KOPT-K1 (cell line): Measurements from ENCODE around the gene CCL17.

Experiments used
- H3K27ac ChIP-seq: fragments of 200-600 bp; sonication (generic); 2 replicates; pipeline ENCODE4 v1.5.1; 2016; ENCODE audit warnings: antibody characterized with exemption, mild to moderate bottlenecking, low read depth, low read length; ENCODE audit not compliant: poor library complexity, severe bottlenecking
- H3K36me3 ChIP-seq: fragments of 200-600 bp; sonication (generic); 2 replicates; pipeline ENCODE4 v1.5.1; 2017; ENCODE audit warnings: antibody characterized with exemption, mild to moderate bottlenecking, low read length, moderate library complexity; ENCODE audit not compliant: insufficient read depth
- H3K9me3 ChIP-seq: fragments of 200-600 bp; sonication (generic); 2 replicates; pipeline ENCODE4 v1.5.1; 2017; ENCODE audit warnings: antibody characterized with exemption, low read length, mild to moderate bottlenecking; ENCODE audit not compliant: insufficient read depth, poor library complexity, severe bottlenecking

Gene CCL17

DNA sequence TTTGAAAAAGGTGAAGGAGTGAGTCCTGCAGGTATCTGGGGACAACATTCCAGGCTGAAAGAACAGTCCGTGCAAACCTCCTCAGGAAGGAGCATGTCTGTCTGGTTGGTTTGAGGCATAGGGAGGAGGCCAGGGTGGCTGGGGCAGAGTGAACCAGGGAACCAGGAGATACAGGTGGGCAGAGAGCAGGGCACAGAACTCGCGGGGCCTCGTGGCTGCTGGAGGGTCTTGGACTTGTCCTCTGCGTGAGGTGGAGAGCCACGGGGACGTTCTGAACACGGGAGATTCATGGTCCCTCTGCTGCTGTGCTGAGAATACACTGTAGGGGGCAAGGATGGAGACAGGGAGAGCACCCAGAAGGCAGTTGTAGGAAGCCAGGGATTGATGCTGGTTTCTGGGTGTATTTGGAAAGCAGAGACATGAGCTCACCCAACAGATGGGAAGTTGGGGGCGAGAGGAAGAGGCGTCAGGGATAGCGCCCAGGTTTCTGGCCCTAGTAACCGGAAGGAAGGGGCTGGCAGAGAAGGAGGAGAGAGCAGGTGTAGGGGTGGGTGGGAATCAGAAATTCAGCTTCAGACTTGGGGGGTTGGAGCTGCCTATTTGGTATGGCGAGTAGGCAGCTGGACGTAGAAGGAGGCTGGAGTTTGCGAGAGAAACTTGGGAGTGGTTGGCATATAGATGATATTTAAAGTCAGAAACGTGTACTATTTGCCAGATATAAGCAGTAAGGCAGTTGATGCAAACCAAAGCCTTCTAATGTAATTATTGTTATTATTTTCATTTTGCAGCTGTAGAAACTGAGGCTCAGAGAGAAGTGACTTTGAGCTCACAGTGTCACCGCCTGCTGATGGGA lies at the start of gene CCL17:
Gene CCL17, plus strand, starts transcription at position 803 of the 853 bp plus-strand sequence. CDS start 9,166 bp downstream, outside the sequence.
- Histone ChIP-seq H3K9me3 (no peaks in the 10 kb centered on the region), H3K27ac (no peak within 1 kb of the TSS), H3K36me3 (no peaks in the 10 kb centered on the region)

DNA sequence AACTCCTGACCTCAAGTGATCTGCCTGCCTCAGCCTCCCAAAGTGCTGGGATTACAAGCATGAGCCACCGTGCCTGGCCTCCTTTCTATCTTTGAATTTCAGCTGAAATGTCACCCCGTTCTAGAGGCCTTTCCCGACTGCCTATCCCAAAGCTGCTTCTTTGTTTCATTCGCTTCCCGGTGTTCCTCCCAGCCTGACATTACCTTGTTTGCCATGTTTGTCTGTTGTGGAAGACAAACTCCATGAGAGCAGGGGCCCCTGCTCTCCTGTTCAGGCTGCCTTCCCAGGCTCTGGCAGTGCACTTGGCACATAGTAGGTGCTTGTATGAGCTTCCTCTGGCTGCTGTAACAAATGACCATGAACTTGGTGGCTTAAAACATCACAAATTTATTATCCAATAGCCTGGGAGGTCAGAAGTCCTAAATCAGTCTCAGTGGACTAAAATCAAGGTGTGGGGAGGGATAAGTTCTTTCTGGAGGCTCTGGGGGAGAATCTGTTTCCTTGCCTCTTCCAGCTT lies 48.6 kb upstream of the CCL17 start:
- Histone ChIP-seq H3K36me3 (no peaks in the 10 kb centered on the region), H3K9me3 (no peaks in the 10 kb centered on the region), H3K27ac (no peak overlapping the region)

DNA sequence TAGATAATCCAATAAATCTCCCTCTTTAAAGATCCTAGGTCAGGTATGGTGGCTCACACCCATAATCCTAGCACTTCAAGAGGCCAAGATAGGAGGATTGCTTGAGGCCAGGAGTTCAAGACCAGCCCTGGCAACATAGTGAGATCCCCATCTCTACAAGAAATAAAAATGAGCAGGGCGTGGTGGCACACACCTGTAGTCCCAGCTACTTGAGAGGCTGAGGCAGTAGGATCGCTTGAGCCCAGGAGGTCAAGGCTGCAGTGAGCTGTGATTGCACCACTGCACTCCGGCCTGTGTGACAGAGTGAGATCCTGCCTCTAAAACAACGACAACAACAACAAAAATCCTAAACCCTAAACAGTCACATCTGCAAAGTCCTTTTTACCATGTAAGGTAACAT lies 48.0 kb upstream of the CCL17 start:
- Histone ChIP-seq H3K36me3 (no peaks in the 10 kb centered on the region), H3K27ac (no peak overlapping the region), H3K9me3 (no peaks in the 10 kb centered on the region)

DNA sequence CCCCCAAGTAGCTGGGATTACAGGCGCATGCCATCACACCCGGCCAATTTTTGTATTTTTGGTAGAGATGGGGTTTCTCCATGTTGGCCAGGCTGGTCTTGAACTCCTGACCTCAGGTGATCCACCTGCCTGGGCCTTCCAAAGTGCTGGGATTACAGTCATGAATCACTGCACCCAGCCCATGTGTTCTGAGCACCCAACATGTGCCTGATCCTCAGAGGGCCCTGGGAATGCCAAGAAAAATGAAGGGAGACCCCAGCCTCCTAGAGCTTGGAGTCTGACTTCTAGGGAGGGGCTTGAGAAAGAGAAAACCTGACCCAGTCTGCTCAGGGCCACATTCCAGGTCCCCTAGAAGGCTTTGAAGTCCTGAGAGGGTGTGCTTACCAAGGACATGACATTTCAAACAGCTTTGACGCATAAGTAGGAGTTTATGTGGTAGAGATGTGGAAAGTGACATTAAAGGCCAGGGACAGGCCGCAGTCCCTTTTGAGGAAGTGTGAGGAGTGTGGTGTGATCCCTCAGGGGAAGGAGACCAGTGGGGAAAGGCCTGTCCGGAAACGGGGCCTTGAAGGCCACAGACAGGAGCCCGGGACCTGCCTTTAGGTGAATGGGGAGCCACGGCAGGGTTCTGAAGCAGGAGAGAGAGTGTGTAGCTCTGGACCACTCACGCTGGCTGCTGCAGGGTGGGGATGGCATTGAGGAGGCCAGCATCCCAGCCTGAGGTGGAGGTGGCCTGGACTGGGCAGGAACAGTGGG lies 47.1 kb upstream of the CCL17 start:
- no peak overlapping the region for H3K27ac ChIP-seq
- no peaks in the 10 kb centered on the region for H3K36me3 ChIP-seq
- no peaks in the 10 kb centered on the region for H3K9me3 ChIP-seq

DNA sequence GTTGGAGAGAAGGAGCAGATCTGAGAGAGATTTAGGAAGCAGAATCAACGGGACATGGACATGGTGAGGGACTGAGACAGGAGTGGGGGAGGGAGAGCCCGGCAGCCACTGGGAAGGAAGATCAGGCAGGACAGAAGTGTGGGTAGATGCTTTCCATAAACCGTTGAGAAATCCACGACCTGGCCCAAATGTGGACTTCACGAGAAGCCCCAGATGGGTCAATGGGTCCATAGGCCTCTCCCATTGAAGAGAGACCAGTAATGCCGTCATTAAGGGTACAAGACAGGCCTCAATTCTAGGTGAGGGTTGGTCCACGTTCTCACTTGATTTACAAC lies 46.5 kb upstream of the CCL17 start:
- H3K27ac ChIP-seq: no peak overlapping the region
- H3K36me3 ChIP-seq: no peaks in the 10 kb centered on the region
- no peaks in the 10 kb centered on the region for H3K9me3 ChIP-seq

DNA sequence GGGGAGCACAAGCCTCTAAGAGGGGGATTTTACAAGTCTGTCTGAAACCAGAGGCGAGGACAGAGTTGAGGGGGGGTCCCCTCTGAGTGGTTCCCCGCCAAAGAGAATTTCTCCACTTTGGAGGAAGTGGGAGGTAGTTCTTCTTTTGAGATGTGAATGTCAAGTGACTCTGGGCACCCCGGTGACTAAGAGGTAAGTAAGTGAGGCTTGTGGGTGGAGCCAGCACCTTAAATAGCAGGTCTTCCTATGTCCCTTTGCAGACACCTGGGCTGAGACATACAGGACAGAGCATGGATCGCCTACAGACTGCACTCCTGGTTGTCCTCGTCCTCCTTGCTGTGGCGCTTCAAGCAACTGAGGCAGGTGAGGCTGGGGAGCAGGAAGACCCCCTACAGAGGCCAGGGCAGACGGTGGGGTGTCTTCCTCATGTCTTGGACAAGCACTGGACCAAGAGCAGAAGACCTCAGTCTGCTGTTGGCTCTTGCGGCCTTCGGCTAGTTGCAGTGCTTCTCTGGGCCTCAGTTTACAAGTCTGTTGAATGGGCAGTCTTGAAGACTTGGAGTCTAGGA lies 46.0 kb upstream of the CCL17 start, which contains the start of gene CCL22:
Gene CCL22, plus strand, starts transcription at position 257 of the 569 bp plus-strand sequence. Its CDS starts 34 bp downstream, at position 291.
- no peak within 1 kb of the TSS for H3K27ac ChIP-seq
- no peaks in the 10 kb centered on the region for H3K9me3 ChIP-seq

DNA sequence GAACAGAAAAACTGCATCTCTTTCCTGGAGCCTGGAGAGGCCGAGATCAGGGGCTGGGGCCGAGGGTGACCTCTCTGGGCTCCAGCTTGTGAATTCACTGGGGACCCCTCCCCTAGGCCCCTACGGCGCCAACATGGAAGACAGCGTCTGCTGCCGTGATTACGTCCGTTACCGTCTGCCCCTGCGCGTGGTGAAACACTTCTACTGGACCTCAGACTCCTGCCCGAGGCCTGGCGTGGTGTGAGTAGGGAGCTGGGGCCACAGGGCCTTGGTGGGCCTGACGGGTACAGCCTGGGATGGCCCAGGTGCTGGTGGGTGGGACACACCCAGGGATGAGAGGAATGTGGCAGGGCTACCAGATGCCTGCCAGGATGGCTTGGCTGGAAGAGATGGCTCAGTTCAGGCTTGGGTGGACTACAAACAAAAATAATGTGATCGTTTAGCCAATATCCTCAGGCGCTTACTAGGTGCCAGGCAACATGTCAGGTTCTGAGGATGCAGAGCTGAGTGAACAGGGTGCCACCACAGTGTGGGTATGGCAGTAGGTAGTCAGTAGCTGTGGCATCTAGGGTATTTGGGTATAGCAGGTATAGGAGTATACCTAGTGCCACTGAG lies 44.1 kb upstream of the CCL17 start:
- Histone ChIP-seq H3K36me3 (no peaks in the 10 kb centered on the region), H3K9me3 (no peaks in the 10 kb centered on the region), H3K27ac (no peak overlapping the region)

More for the DNA sequence above, 46.0 kb upstream of the CCL17 start, which contains the start of gene CCL22:
- no peaks in the 10 kb centered on the region for H3K36me3 ChIP-seq

DNA sequence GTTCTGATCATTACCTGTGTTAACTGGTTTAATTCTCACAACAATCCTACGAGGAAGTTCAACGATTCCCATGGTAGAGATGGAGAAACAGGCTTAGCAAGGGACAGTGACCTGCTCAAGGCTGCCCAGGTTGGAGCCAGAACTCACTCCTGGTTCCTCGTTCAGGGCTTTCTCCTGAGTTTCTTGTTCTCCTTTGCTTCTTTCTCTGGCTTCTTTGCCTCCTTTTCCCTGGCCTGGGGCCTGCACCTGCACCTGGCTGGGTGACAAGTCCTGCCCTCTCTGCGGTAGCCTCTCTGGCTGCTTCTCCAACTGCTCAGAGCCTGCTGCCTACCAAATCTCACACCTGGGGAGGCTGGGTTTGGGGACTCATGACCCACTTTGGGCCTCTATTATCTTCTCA lies 43.2 kb upstream of the CCL17 start:
- H3K27ac ChIP-seq: no peak overlapping the region
- H3K36me3 ChIP-seq: no peaks in the 10 kb centered on the region
- H3K9me3 ChIP-seq: no peaks in the 10 kb centered on the region

DNA sequence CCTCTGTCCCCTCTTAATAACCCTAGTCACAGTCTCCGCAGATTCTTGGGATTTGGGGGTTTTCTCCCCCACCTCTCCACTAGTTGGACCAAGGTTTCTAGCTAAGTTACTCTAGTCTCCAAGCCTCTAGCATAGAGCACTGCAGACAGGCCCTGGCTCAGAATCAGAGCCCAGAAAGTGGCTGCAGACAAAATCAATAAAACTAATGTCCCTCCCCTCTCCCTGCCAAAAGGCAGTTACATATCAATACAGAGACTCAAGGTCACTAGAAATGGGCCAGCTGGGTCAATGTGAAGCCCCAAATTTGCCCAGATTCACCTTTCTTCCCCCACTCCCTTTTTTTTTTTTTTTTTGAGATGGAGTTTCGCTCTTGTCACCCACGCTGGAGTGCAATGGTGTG lies 40.4 kb upstream of the CCL17 start:
- Histone ChIP-seq H3K9me3 (no peaks in the 10 kb centered on the region), H3K36me3 (no peaks in the 10 kb centered on the region), H3K27ac (no peak overlapping the region)

DNA sequence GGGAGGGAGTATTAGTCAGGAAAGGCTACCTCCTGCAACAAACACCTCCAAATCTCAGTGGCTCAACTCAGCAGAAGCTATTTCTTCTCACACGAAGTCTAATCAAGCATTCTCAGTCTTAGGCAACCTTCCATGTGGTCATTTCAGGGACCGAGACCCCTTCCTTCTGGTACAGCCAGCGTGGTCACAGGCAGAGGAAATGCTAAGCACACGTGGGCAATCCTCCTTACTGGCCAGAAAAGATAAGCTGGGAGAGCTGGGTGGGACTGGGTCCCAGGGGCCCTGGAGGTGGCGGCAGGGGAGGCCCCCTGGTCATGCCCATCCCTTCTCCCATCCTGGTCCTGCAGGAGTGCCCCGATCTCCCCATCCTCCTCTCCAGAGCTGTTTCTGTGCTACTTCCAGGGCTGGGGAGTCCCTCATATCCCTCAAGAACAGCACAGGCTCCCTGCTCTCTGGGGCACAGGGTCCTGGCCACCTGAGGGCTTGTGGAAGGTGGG lies 38.0 kb upstream of the CCL17 start:
- Histone ChIP-seq H3K9me3 (no peaks in the 10 kb centered on the region), H3K27ac (no peak overlapping the region), H3K36me3 (no peaks in the 10 kb centered on the region)

DNA sequence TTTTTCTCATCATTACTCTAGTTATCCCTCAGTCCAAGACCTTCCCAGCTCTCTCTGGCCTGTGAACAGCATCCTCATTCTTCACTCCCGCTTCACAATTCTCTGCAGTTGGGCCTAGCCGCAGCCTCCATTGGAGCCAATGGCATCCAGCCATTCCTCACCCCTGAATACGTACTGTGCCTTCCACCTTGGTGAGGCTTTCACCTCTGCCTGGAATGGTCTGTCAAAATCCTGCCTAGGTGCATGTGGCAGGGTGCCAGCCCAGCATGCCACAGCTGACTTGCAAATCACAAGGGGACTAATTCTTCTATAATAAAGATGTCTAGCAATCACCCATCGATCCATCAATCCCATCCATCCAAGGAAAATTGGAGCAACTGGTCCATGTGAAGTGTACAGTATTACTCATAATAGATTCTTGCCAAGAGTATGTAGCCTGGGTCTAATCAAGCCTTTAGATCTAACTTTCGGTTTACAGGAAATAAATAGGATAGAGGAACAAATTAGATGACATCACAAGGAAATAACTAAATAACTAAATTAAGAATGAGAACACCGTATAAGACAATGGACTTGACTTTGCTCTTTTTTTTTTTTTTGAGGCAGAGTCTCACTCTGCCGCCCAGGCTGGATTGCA lies 37.3 kb upstream of the CCL17 start:
- Histone ChIP-seq H3K27ac (no peak overlapping the region), H3K36me3 (no peaks in the 10 kb centered on the region), H3K9me3 (no peaks in the 10 kb centered on the region)

DNA sequence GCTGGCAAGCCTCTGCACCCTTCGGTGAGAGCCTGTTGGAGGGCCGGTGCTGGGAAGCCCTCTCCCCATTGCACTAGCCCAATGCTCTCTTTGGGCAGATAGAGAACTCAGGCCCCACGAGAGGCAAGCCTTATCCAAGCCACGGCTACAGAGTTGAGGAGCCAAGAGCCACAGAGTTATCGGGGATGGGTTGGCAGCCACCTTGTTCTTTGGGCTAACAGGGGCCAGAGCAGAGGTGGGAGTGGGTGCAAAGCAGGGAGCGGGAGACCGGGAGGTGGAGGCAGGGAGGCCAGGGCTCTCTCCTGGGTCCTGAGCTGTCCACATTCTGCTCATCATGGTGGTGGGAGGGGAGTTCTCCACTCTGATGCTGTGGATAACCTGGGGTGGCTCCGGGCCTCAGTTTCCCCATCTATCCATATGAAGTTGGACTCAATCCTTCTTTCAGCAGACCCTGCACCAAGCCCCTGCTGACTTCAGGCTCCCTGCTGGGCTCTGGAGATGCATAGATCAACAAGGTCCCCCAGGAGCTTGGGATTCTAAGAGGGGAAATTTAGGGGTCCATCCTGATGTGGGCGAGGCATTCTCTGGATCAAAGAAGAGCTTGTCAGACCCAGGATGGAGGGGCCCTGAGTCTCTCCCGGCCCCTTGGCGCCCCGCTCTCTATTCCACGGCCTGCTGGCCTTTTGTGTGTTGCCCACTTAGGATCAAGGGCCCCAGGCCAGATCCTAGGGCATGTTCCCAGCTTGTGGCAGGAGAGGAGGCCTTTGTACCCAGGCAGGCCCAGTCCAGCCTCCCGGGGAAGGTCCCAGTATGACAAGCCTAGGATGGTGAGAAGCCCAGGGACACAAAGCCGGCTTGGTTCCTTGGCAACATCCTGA lies 32.8 kb upstream of the CCL17 start:
- Histone ChIP-seq H3K9me3 (no peaks in the 10 kb centered on the region), H3K36me3 (no peaks in the 10 kb centered on the region), H3K27ac (no peak overlapping the region)

DNA sequence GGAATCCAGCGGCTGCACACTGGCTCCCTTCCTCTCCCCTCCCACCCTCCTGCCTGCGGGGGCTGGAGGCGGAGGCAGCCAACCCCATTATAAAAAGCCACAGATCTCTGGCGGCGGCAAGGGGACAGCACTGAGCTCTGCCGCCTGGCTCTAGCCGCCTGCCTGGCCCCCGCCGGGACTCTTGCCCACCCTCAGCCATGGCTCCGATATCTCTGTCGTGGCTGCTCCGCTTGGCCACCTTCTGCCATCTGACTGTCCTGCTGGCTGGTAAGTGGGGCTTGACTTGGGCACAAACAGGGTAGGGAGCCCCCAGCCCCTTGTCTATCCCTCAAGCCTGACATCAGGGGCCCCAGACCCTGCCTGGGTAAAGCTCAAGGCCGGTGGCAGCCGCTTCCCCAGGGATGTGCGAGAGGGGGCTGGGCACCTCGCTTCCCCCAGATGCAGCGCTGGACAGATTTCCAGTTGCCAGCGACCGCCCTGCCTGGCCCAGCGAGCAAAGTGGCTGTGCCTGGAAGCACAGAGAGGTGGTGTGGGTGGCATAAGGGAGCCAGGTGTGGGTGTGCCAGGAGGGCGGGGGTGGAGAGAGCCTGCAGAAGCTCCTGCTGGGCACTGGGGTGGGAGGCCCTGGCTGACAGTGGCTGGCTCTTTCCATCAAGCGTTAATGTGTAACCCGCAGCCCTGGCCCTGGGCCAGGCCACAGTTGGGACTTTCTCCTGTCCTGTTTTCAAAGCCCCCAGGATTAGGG lies 32.0 kb upstream of the CCL17 start, which contains the start of gene CX3CL1:
Gene CX3CL1, plus strand, starts transcription at position 119 of the 745 bp plus-strand sequence. Its CDS starts 79 bp downstream, at position 198.
- Histone ChIP-seq H3K9me3 (no peaks in the 10 kb centered on the region), H3K36me3 (no peaks in the 10 kb centered on the region), H3K27ac (no peak within 1 kb of the TSS)
